SK-N-SH (cell line): ENCODE data around the gene APPL1. TPM values are rescaled to one million over a fixed set of nuclear protein-coding genes. Genes with fewer than 3 reads are reported as not detected.

Source experiments
- CTCF ChIA-PET: fragments of 300-600, 350-600 bp; formaldehyde crosslinking; extraction: SDS; loops from one replicate; lab custom pipeline; 2021; lab: Yijun Ruan, JAX
- POLR2A ChIA-PET: fragments of 350-600 bp; sonication (Branson Sonifier 250); formaldehyde crosslinking; extraction: SDS; loops from one replicate; lab custom pipeline; 2020; ENCODE audit warnings: antibody characterized with exemption, inconsistent platforms; lab: Yijun Ruan, JAX
- DNase-seq: peaks from one replicate; pipeline ENCODE4 v3.0.0; 2012
- H2AFZ ChIP-seq: fragments of 200-600 bp; sonication (generic); 2 replicates; pipeline ENCODE4 v1.8.1; 2016; ENCODE audit warnings: antibody characterized with exemption, mild to moderate bottlenecking, low read depth
- H3F3A ChIP-seq: fragments of 200-600 bp; sonication (generic); replicated peaks from 2 replicates; pipeline ENCODE3; 2016; ENCODE audit warnings: antibody characterized with exemption, mild to moderate bottlenecking; ENCODE audit not compliant: insufficient read depth
- H3K27ac ChIP-seq, 2 experiments: fragments of 200-500 bp in 1 of 2; fragments of 200-600 bp in 1 of 2; sonication (Bioruptor generic) in 1 of 2; sonication (generic), shearing (Covaris generic) in 1 of 2; 2 replicates each; pipeline versions ENCODE4 v1.5.1 to v1.6.1; 2014 to 2016; ENCODE audit warnings: low read depth in 2 of 2, inconsistent platforms in 1 of 2, low read length in 1 of 2, mild to moderate bottlenecking in 1 of 2, mixed read lengths in 1 of 2
- H3K27me3 ChIP-seq: fragments of 200-600 bp; sonication (generic), shearing (Covaris generic); 2 replicates; pipeline ENCODE4 v1.6.1; 2016; ENCODE audit warnings: mixed run types; ENCODE audit not compliant: insufficient read depth
- H3K36me3 ChIP-seq, 2 experiments: fragments of 200-500 bp in 1 of 2; fragments of 200-600 bp in 1 of 2; sonication (Bioruptor generic) in 1 of 2; sonication (generic) in 1 of 2; replicated peaks in 1 of 2; 2 replicates each; pipeline versions ENCODE3 to v1.5.1; 2014 to 2016; ENCODE audit warnings: low read length in 1 of 2, mild to moderate bottlenecking in 1 of 2; ENCODE audit not compliant: insufficient read depth in 2 of 2, control insufficient read depth in 1 of 2
- H3K4me1 ChIP-seq, 2 experiments: fragments of 200-500 bp in 1 of 2; fragments of 200-600 bp in 1 of 2; sonication (Bioruptor generic) in 1 of 2; sonication (generic), shearing (Covaris generic) in 1 of 2; 2 replicates each; pipeline versions ENCODE4 v1.5.1 to v1.6.1; 2014 to 2016; ENCODE audit warnings: low read depth in 1 of 2, low read length in 1 of 2, mixed run types in 1 of 2; ENCODE audit not compliant: insufficient read depth in 2 of 2, control insufficient read depth in 1 of 2
- H3K4me2 ChIP-seq: fragments of 200-600 bp; sonication (generic), shearing (Covaris generic); 2 replicates; pipeline ENCODE4 v1.6.1; 2017; ENCODE audit warnings: mixed run types
- H3K4me3 ChIP-seq, 2 experiments: fragments of 200-500 bp in 1 of 2; fragments of 200-600 bp in 1 of 2; sonication (Bioruptor generic) in 1 of 2; sonication (generic), shearing (Covaris generic) in 1 of 2; 2 replicates each; pipeline versions ENCODE4 v1.5.1 to v1.8.1; 2014 to 2016; ENCODE audit warnings: low read depth in 2 of 2, inconsistent platforms in 1 of 2, low read length in 1 of 2, mild to moderate bottlenecking in 1 of 2, mixed read lengths in 1 of 2, moderate library complexity in 1 of 2
- H3K79me2 ChIP-seq: fragments of 200-600 bp; sonication (generic); 2 replicates; pipeline ENCODE4 v1.8.1; 2017; ENCODE audit warnings: mild to moderate bottlenecking; ENCODE audit not compliant: insufficient read depth
- H3K9ac ChIP-seq: fragments of 200-600 bp; sonication (generic); 2 replicates; pipeline ENCODE4 v1.6.1; 2017; ENCODE audit warnings: mixed run types
- H3K9me2 ChIP-seq: fragments of 200-600 bp; sonication (generic); 2 replicates; pipeline ENCODE4 v1.6.1; 2017; ENCODE audit warnings: mixed run types
- H3K9me3 ChIP-seq: fragments of 200-600 bp; sonication (generic); 2 replicates; pipeline ENCODE4 v1.6.1; 2017; ENCODE audit warnings: mixed run types, mild to moderate bottlenecking, moderate library complexity
- H4K20me1 ChIP-seq: fragments of 200-600 bp; sonication (generic); 2 replicates; pipeline ENCODE4 v1.6.1; 2017; ENCODE audit warnings: mild to moderate bottlenecking, mixed run types; ENCODE audit not compliant: insufficient read depth
- CHD2 ChIP-seq: fragments of 150-350 bp; IDR thresholded peaks from 2 replicates; pipeline ENCODE4 v1.6.1; 2018; ENCODE audit warnings: low read length; ENCODE audit not compliant: partially characterized antibody
- EP300 ChIP-seq, 2 experiments: IDR thresholded peaks; 2 replicates each; pipeline versions ENCODE4 v1.4.0 to v1.6.1; 2012; ENCODE audit warnings: borderline replicate concordance in 1 of 2, low read depth in 1 of 2, low read length in 1 of 2
- GATA2 ChIP-seq: sonication (generic); formaldehyde crosslinking; IDR thresholded peaks from 2 replicates; pipeline ENCODE4 v1.5.0; 2020; ENCODE audit warnings: mild to moderate bottlenecking, missing genetic modification reagents
- JUND ChIP-seq: IDR thresholded peaks from 2 replicates; pipeline ENCODE4 v1.4.0; 2012
- PBX3 ChIP-seq: IDR thresholded peaks from 2 replicates; pipeline ENCODE4; 2012
- POLR2AphosphoS5 ChIP-seq: IDR thresholded peaks from 2 replicates; pipeline ENCODE4 v1.6.1; 2012; ENCODE audit warnings: low read depth, low read length
- RFX5 ChIP-seq: IDR thresholded peaks from 2 replicates; pipeline ENCODE4 v1.6.1; 2012; ENCODE audit warnings: mild to moderate bottlenecking, improper control_type of control experiment, low read length
- RXRA ChIP-seq: IDR thresholded peaks from 2 replicates; pipeline ENCODE4 v1.4.0; 2012; ENCODE audit warnings: low read depth, mild to moderate bottlenecking, borderline replicate concordance
- SMC3 ChIP-seq: IDR thresholded peaks from 2 replicates; pipeline ENCODE4 v1.6.1; 2012; ENCODE audit warnings: low read depth, low read length, improper control_type of control experiment
- TCF12 ChIP-seq: IDR thresholded peaks from 2 replicates; pipeline ENCODE4 v1.4.0; 2012
- USF1 ChIP-seq: IDR thresholded peaks from 2 replicates; pipeline ENCODE4 v1.4.0; 2012; ENCODE audit warnings: low read depth, borderline replicate concordance
- WGBS: methylation state at CpG from one replicate; pipeline ENCODE4 v1.1.6; 2017; ENCODE audit warnings: low lambda C conversion rate; 5-methylcytosine and 5-hydroxymethylcytosine counted together
- polyA plus RNA-seq, 3 experiments: library from polyadenylated mRNA; depleted of rRNA; stranded (reverse); fragments of >200 nt; gene quantifications; 2 replicates each; pipeline ENCODE4 v1.2.3, GENCODE V29; 2012

APPL1 gene
- polyA plus RNA-seq, 1 of the 3 experiments (the other 2 are of a cell fraction): 6.9 TPM

GRCh38 chr3:57224856-57225255, 2.7 kb upstream of the APPL1 start:
- Histone ChIP-seq H3K9ac (no peak overlapping the region), H4K20me1 (peaks cover 12% of the 10 kb centered on the region), H3K79me2 (peaks cover 21% of the 10 kb centered on the region), H3K9me2 (no peaks in the 10 kb centered on the region), H3K4me3 (no peak overlapping the region), H3K4me1 (peaks cover 0 to 12% of the 10 kb centered on the region in 2 experiments; a peak in 2 of 4 replicates), H3K27me3 (no peaks in the 10 kb centered on the region), H3K36me3 (no peaks in the 10 kb centered on the region), H3K27ac (no peak overlapping the region), H2AFZ (peak overlapping the region; percentile 60; the same call in 1 of the 2 replicates), H3K4me2 (no peak overlapping the region), H3F3A (peaks cover 15% of the 10 kb centered on the region), H3K9me3 (no peaks in the 10 kb centered on the region)
- ChIA-PET CTCF (interaction anchor here (0.7 to 3.8 kb wide), 3 partner anchors 55 to 236 kb away, joined by 3 to 22 read pairs (median 16); no protein-coding TSS in a partner anchor), POLR2A (no interaction called here)
- no peak for DNase-seq
- WGBS: 74% methylated on average over 4 of the region's 4 CpGs
- no peak for TF ChIP-seq GATA2
- TF ChIP-seq TCF12: no peak
- TF ChIP-seq CHD2: no peak
- TF ChIP-seq USF1: no peak
- no peak for TF ChIP-seq RXRA

GRCh38 chr3:57226176-57226575, 1.4 kb upstream of the APPL1 start:
- ChIA-PET POLR2A (no interaction called here), CTCF (interaction anchor here (0.7 to 3.0 kb wide), 6 partner anchors 30 to 230 kb away, joined by 3 to 16 read pairs (median 4); no protein-coding TSS in a partner anchor)
- Histone ChIP-seq H2AFZ (no peak overlapping the region), H3K27me3 (no peaks in the 10 kb centered on the region), H3K9me2 (no peaks in the 10 kb centered on the region), H4K20me1 (peaks cover 20% of the 10 kb centered on the region), H3K4me2 (no peak overlapping the region), H3F3A (peaks cover 15% of the 10 kb centered on the region), H3K4me1 (peaks cover 0 to 12% of the 10 kb centered on the region in 2 experiments; a peak in 2 of 4 replicates), H3K27ac (no peak overlapping the region), H3K9me3 (no peaks in the 10 kb centered on the region), H3K79me2 (peaks cover 34% of the 10 kb centered on the region), H3K4me3 (no peak overlapping the region), H3K9ac (no peak overlapping the region), H3K36me3 (no peaks in the 10 kb centered on the region)
- 91% methylated on average over 2 of the region's 2 CpGs for WGBS
- no peak for DNase-seq
- TF ChIP-seq PBX3: no peak
- TF ChIP-seq RFX5: no peak
- TF ChIP-seq JUND: no peak
- no peak for TF ChIP-seq EP300 (IDR thresholded peaks at IDR 0.05; ENCODE audit: borderline replicate concordance in 1 of 2, low read depth in 1 of 2, low read length in 1 of 2)
- no peak for TF ChIP-seq SMC3
- TF ChIP-seq POLR2AphosphoS5: no peak
